Loucy (cell line): ENCODE data around the gene SAPCD1.

ENCODE experiments used
- H2AFZ ChIP-seq: fragments of 200-600 bp; sonication (generic); 2 replicates; pipeline ENCODE4 v1.6.0; 2016; ENCODE audit warnings: antibody characterized with exemption, mild to moderate bottlenecking, low read length, moderate library complexity
- H3F3A ChIP-seq: fragments of 200-600 bp; 2 replicates; pipeline ENCODE4 v1.6.0; 2016; ENCODE audit warnings: antibody characterized with exemption, low read depth, mild to moderate bottlenecking
- H3K27me3 ChIP-seq: fragments of 200-600 bp; sonication (generic); 2 replicates; pipeline ENCODE4 v1.6.1; 2014; ENCODE audit warnings: low read length, mild to moderate bottlenecking; ENCODE audit not compliant: insufficient read depth, poor library complexity, severe bottlenecking
- H3K36me3 ChIP-seq: fragments of 200-600 bp; sonication (generic); 2 replicates; pipeline ENCODE4 v1.6.1; 2016; ENCODE audit warnings: low read length; ENCODE audit not compliant: insufficient read depth
- H3K4me1 ChIP-seq: fragments of 200-600 bp; sonication (generic); 2 replicates; pipeline ENCODE4 v1.5.1; 2014; ENCODE audit warnings: low read length, mild to moderate bottlenecking; ENCODE audit not compliant: insufficient read depth, poor library complexity, severe bottlenecking
- H3K4me2 ChIP-seq: fragments of 200-600 bp; sonication (generic); 2 replicates; pipeline ENCODE4 v1.6.0; 2014; ENCODE audit warnings: antibody characterized with exemption, low read length, low read depth, mild to moderate bottlenecking; ENCODE audit not compliant: poor library complexity, severe bottlenecking
- H3K4me3 ChIP-seq: fragments of 200-600 bp; sonication (generic); 2 replicates; pipeline ENCODE4 v1.5.1; 2014; ENCODE audit warnings: low read length, mild to moderate bottlenecking, mixed read lengths; ENCODE audit not compliant: poor library complexity, severe bottlenecking
- H3K79me2 ChIP-seq: fragments of 200-600 bp; sonication (generic); 2 replicates; pipeline ENCODE4 v1.6.1; 2014; ENCODE audit warnings: low read length; ENCODE audit not compliant: insufficient read depth
- H3K9ac ChIP-seq: fragments of 200-600 bp; sonication (generic); 2 replicates; pipeline ENCODE4 v1.6.0; 2014; ENCODE audit warnings: mild to moderate bottlenecking, low read depth, low read length, moderate library complexity; ENCODE audit not compliant: poor library complexity, severe bottlenecking
- H3K9me2 ChIP-seq: fragments of 200-600 bp; sonication (generic); replicated peaks from 2 replicates; pipeline ENCODE4 v1.6.1; 2016; ENCODE audit warnings: low read depth, low read length, mixed read lengths
- H3K9me3 ChIP-seq: fragments of 200-600 bp; sonication (generic); 2 replicates; pipeline ENCODE4 v1.6.1; 2014; ENCODE audit warnings: mild to moderate bottlenecking, antibody characterized with exemption, low read length, low read depth; ENCODE audit not compliant: insufficient read depth
- H4K20me1 ChIP-seq: fragments of 200-600 bp; sonication (generic); 2 replicates; pipeline ENCODE4 v1.6.0; 2014; ENCODE audit warnings: antibody characterized with exemption, low read length, mild to moderate bottlenecking; ENCODE audit not compliant: insufficient read depth, poor library complexity, severe bottlenecking
- CTCF ChIP-seq: fragments of 200-600 bp; sonication (generic); conservative IDR thresholded peaks from 2 replicates; pipeline ENCODE4 v1.5.1; 2014; ENCODE audit warnings: mild to moderate bottlenecking, antibody characterized with exemption, low read length
- EZH2phosphoT487 ChIP-seq: fragments of 200-600 bp; IDR thresholded peaks from 2 replicates; pipeline ENCODE4 v1.6.1; 2018; ENCODE audit warnings: antibody characterized with exemption, mild to moderate bottlenecking, moderate library complexity, borderline replicate concordance

SAPCD1 gene

DNA sequence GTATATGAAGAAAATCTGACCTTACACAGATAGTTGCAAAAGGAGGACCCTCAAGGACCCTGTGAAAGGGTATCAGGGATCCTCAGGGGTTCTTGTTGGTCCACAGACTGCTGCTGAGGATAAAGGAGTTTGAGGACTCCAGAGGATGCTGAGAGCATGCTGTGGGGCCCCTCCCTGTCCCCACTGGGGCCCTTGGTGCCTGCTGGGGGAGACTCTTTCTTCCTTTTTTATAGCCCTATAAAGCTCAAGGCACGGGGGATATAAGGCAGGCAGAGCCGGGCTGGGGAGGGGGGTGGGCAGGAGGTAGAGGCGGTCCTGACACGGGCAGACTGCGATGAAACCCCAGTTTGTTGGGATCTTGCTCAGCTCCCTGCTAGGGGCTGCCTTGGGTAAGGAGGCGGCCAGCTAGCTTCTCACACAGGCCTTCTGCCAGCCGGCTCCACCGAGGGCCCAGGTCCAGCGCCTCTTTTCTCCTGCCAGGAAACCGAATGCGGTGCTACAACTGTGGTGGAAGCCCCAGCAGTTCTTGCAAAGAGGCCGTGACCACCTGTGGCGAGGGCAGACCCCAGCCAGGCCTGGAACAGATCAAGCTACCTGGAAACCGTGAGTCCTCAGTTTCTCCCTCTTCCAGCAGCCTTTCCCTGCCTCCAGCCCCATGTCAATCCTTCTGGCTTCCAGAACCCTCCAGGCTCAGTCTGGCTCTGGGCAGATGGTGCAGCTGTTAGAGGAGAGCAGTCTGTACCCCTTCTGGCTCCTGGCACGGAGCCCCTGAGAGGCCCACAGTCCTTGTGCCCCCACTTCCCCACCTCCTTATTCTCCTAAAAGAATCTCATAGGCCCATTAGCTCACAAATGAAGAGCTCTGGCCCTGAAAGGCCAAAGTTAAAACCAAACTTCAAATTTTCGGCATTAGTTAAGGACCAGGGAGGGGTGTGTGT, 47.2 kb upstream of the SAPCD1 start, which contains the start of gene LY6G6D:
TSS of gene LY6G6D (plus strand) at position 327 of the 937 bp plus-strand sequence. CDS start at position 335, 8 bp downstream.
- H4K20me1 ChIP-seq, result no peaks in the 10 kb centered on the region
- H3K4me3 ChIP-seq, result no peak within 1 kb of the TSS
- no peaks in the 10 kb centered on the region for H3K36me3 ChIP-seq
- H3K9me2 ChIP-seq, result no peaks in the 10 kb centered on the region
- no peak for TF ChIP-seq CTCF
- TF ChIP-seq EZH2phosphoT487, result no peak
- H3K4me1 ChIP-seq, result peaks cover 40% of the 10 kb centered on the region
- no peaks in the 10 kb centered on the region for H3K79me2 ChIP-seq
- H3K27me3 ChIP-seq, result no peaks in the 10 kb centered on the region
- H3K9ac ChIP-seq, result peak within 1 kb of the TSS; percentile 52
- H3F3A ChIP-seq, result no peaks in the 10 kb centered on the region
- peak within 1 kb of the TSS; percentile 60; the same call in 1 of the 2 replicates for H2AFZ ChIP-seq
- H3K9me3 ChIP-seq, result no peaks in the 10 kb centered on the region
- no peak within 1 kb of the TSS for H3K4me2 ChIP-seq

DNA sequence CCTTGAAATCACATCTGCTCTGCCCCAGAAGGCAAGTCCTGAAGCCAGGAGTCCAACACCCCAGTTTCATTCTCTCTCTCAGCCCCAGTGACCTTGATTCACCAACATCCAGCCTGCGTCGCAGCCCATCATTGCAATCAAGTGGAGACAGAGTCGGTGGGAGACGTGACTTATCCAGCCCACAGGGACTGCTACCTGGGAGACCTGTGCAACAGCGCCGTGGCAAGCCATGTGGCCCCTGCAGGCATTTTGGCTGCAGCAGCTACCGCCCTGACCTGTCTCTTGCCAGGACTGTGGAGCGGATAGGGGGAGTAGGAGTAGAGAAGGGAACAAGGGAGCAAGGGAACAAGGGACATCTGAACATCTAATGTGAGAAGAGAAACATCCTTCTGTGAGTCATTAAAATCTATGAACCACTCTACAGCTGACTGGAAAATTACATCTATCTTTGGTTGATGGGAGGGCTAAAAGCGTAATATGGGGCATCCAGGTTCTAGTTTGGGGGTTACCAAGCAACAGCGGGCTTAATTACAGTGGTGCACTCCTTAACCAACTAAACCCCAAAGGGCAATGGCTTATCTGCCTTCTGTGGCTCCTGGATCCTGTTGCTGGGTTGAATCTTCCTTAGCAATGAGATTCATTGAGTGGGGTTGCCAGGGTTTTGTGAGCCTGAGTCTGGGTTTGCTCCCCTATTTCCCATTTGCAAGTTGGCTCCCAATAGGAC, 44.8 kb upstream of the SAPCD1 start:
- H3K4me2 ChIP-seq, result no peak overlapping the region
- no peaks in the 10 kb centered on the region for H3K9me3 ChIP-seq
- no peaks in the 10 kb centered on the region for H3K36me3 ChIP-seq
- H3K79me2 ChIP-seq, result no peaks in the 10 kb centered on the region
- H3K4me1 ChIP-seq, result peaks cover 21% of the 10 kb centered on the region
- no peaks in the 10 kb centered on the region for H3F3A ChIP-seq
- H3K9ac ChIP-seq, result no peak overlapping the region
- no peaks in the 10 kb centered on the region for H3K9me2 ChIP-seq
- no peaks in the 10 kb centered on the region for H3K27me3 ChIP-seq
- H4K20me1 ChIP-seq, result no peaks in the 10 kb centered on the region
- H2AFZ ChIP-seq, result no peak overlapping the region
- TF ChIP-seq EZH2phosphoT487 (no peak), CTCF (no peak)
- no peak overlapping the region for H3K4me3 ChIP-seq

DNA sequence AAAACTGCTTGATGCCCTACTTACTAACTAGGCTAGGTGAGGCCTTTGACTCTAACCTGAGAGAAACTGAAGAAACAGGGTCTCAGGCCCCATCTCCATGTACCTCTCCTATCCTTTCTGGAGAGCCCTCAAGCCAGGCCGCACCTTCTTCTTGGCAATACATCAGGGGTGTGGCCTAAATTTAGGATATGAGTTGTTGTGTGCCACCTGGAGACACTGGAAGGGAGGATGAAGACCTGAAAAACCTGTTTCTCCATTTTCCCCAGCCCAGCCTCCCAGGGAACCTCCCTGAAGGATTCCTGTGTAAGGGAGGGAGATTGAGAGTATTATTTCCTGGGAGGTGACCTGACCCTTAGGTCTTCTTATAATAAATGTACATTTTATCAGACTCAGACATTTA, 44.2 kb upstream of the SAPCD1 start:
- Histone ChIP-seq H3K9me2 (no peaks in the 10 kb centered on the region), H3K9ac (no peak overlapping the region), H3K9me3 (no peaks in the 10 kb centered on the region), H2AFZ (no peak overlapping the region), H3K79me2 (no peaks in the 10 kb centered on the region), H3K4me1 (peaks cover 21% of the 10 kb centered on the region), H3F3A (no peaks in the 10 kb centered on the region), H3K4me3 (no peak overlapping the region), H3K36me3 (no peaks in the 10 kb centered on the region), H4K20me1 (no peaks in the 10 kb centered on the region), H3K4me2 (no peak overlapping the region), H3K27me3 (no peaks in the 10 kb centered on the region)
- no peak for TF ChIP-seq EZH2phosphoT487
- no peak for TF ChIP-seq CTCF
